Measurements from ENCODE around the gene CBY2. TPM values are rescaled to one million over a fixed set of nuclear protein-coding genes. Genes with fewer than 3 reads are reported as not detected.
"Not testable (repeated sequence)": the region's sequence is repeated elsewhere in the genome, so short reads cannot be mapped to it uniquely, and the experiment has no call there.

The CBY2 gene, protein sequence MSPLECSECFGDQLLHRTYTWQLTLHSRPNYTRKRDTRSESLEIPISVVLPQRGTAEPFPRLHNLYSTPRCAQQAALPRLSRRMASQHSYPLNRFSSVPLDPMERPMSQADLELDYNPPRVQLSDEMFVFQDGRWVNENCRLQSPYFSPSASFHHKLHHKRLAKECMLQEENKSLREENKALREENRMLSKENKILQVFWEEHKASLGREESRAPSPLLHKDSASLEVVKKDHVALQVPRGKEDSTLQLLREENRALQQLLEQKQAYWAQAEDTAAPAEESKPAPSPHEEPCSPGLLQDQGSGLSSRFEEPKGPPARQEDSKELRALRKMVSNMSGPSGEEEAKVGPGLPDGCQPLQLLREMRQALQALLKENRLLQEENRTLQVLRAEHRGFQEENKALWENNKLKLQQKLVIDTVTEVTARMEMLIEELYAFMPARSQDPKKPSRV
- total RNA-seq = 1 to 10 TPM in 1 of 2 donors, not detected in 1; 3.4 TPM

- no peaks in the 10 kb centered on the region for H3K9me3 ChIP-seq
- intact Hi-C loops (cut with DNase I) = no loop called here
- DNase-seq (ENCODE audit: low spot score) = no peak
- no peaks in the 10 kb centered on the region for H3K4me1 ChIP-seq (replicated peaks)
- H3K36me3 ChIP-seq = no peaks in the 10 kb centered on the region
- H3K4me3 ChIP-seq = no peak within 1 kb of the TSS
- TF ChIP-seq CTCF (IDR thresholded peaks at IDR 0.05) (no peak), POLR2A (IDR thresholded peaks at IDR 0.05) (no peak), POLR2AphosphoS5 (IDR thresholded peaks at IDR 0.05) (no peak)
- no peaks in the 10 kb centered on the region for H3K27me3 ChIP-seq (replicated peaks; ENCODE audit: insufficient read depth)
- 100% methylated on average over 1 of the region's 1 CpG for WGBS
- H3K27ac ChIP-seq = no peak within 1 kb of the TSS
Observed at GRCh38 chr13:45702088-45702487, at the start of gene CBY2. Gene CBY2 (plus strand): TSS chr13:45702320. CDS start chr13:45702391, 71 bp downstream.

GRCh38 chr13:45654633-45655349 lies 47.3 kb upstream of the CBY2 start:
- H3K27ac ChIP-seq = no peak overlapping the region
- no peaks in the 10 kb centered on the region for H3K27me3 ChIP-seq (replicated peaks; ENCODE audit: insufficient read depth)
- no peaks in the 10 kb centered on the region for H3K9me3 ChIP-seq
- no peaks in the 10 kb centered on the region for H3K4me1 ChIP-seq (replicated peaks)
- H3K4me3 ChIP-seq = no peak overlapping the region
- H3K36me3 ChIP-seq = no peaks in the 10 kb centered on the region
- no peak for TF ChIP-seq POLR2A (IDR thresholded peaks at IDR 0.05)
- no peak for TF ChIP-seq CTCF (IDR thresholded peaks at IDR 0.05)
- TF ChIP-seq POLR2AphosphoS5 (IDR thresholded peaks at IDR 0.05) = no peak
- 84% methylated on average over 5 of the region's 5 CpGs for WGBS
- intact Hi-C loops (cut with DNase I) = no loop called here
- DNase-seq (ENCODE audit: low spot score) = no peak

- Histone ChIP-seq H3K27me3 (replicated peaks; ENCODE audit: insufficient read depth) (no peaks in the 10 kb centered on the region), H3K9me3 (no peaks in the 10 kb centered on the region), H3K27ac (no peak overlapping the region), H3K36me3 (no peaks in the 10 kb centered on the region), H3K4me1 (replicated peaks) (no peaks in the 10 kb centered on the region), H3K4me3 (no peak overlapping the region)
- intact Hi-C loops (cut with DNase I) = no loop called here
- TF ChIP-seq CTCF (IDR thresholded peaks at IDR 0.05) (no peak), POLR2AphosphoS5 (IDR thresholded peaks at IDR 0.05) (no peak), POLR2A (IDR thresholded peaks at IDR 0.05) (no peak)
- DNase-seq (ENCODE audit: low spot score) = no peak
- 79% methylated on average over 5 of the region's 5 CpGs for WGBS
Observed at GRCh38 chr13:45658586-45659235, 43.4 kb upstream of the CBY2 start.

DNA sequence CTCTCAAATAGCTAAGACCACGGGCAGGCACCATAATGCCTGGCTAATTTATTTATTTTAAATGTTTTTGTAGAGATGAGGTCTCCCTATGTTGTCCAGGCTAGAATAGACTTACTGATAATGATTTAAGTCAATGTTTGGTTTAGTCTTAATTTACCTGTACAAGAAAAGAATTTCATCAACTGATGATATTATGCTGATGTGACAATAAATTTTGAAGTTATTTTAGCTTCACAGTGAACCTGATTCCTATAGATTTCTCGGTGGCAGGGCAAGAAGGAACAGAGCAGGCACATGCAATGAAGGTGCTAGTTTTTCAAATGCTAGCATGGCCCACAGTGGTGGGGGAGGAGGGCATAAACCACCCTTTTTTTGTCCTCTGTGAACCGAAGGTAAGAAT lies 42.6 kb upstream of the CBY2 start:
- intact Hi-C loops (cut with DNase I) = no loop called here
- Histone ChIP-seq H3K9me3 (no peaks in the 10 kb centered on the region), H3K27me3 (replicated peaks; ENCODE audit: insufficient read depth) (no peaks in the 10 kb centered on the region), H3K27ac (no peak overlapping the region), H3K4me1 (replicated peaks) (no peaks in the 10 kb centered on the region), H3K36me3 (no peaks in the 10 kb centered on the region), H3K4me3 (no peak overlapping the region)
- no peak for DNase-seq (ENCODE audit: low spot score)
- 64% methylated on average over 3 of the region's 3 CpGs for WGBS
- no peak for TF ChIP-seq POLR2AphosphoS5 (IDR thresholded peaks at IDR 0.05)
- TF ChIP-seq POLR2A (IDR thresholded peaks at IDR 0.05) = no peak
- no peak for TF ChIP-seq CTCF (IDR thresholded peaks at IDR 0.05)

DNA sequence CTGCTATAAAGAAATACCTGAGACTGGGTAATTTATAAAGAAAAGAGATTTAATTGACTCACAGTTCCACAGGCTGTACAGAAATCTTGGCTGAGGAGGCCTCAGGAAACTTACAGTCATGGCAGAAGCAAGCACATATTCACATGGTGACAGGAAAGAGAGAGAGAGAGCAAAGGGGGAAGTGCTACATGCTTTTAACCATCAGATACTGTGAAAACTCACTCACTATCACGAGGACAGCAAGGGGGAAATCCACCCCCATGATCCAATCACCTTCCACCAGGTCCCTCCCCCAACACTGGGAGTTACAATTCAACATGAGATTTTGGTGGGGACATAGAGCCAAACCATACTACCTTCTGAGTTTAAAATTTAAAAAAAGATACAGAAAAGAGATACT lies 41.7 kb upstream of the CBY2 start:
- H3K27me3 ChIP-seq (replicated peaks; ENCODE audit: insufficient read depth); H3K4me3 ChIP-seq; H3K9me3 ChIP-seq; H3K4me1 ChIP-seq (replicated peaks); DNase-seq (ENCODE audit: low spot score); H3K27ac ChIP-seq; intact Hi-C loops (cut with DNase I); H3K36me3 ChIP-seq: not testable (repeated sequence)
- WGBS = 52% methylated on average over 1 of the region's 1 CpG
